ENCODE measurements around the gene SPACA6. TPM values are rescaled to one million over a fixed set of nuclear protein-coding genes. Genes with fewer than 3 reads are reported as not detected.

SPACA6 gene
- total RNA-seq, 6 experiments from 2014 or later: 0.98 to 4.7 (median 2.3) TPM

- intact Hi-C loops (cut with DNase I): no loop called here
- no peaks in the 10 kb centered on the region for H3K36me3 ChIP-seq
- H3K4me1 ChIP-seq: no peaks in the 10 kb centered on the region
- H3K27ac ChIP-seq: peak overlapping the region; percentile 59 to 79 (median 60)
- ATAC-seq: peak; percentile 19 to 54 (median 31)
- TF ChIP-seq POLR2A (IDR thresholded peaks at IDR 0.05) (no peak), CTCF (IDR thresholded peaks at IDR 0.05) (no peak)
- H3K9me3 ChIP-seq: no peaks in the 10 kb centered on the region
- 15% methylated on average over 6 of the region's 21 CpGs for WGBS (ENCODE audit: insufficient coverage, low coverage, low lambda C conversion rate, missing lambda C conversion rate)
- H3K27me3 ChIP-seq: no peaks in the 10 kb centered on the region
- H3K4me3 ChIP-seq: peak overlapping the region; percentile 43 to 49 (median 48)
- DNase-seq: peak in 2 of 3 donors; percentile 60
These were observed 2.6 kb upstream of the SPACA6 start for GRCh38 chr19:51690454-51691073.

DNA sequence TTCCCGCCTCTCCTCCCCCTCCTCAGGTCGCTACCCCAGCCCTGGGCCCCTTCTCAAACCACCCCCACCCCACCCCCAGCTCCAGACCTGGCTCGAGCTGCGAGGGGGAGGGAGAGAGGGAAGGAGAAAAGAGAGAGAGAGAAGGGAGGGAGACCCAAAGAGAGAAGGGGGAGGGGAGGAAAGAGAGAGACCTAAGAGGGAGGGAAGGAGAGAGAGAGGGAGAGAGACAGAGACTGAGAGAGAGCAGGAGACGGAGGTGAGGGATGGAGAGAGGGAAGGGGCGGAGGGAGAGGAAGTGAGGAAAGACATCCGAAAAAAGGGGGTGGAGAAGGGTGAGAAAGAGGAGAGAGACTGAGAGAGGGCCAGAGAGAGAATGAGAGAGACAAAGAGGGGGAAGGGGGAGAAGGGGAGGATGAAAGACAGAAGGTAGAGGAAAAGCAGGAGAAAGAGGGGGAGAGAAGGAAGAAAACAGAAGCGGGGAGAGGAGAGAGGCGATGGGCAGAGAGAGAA is 2.0 kb upstream of the SPACA6 start:
- Histone ChIP-seq H3K27ac (peak overlapping the region in 2 of 3 donors; percentile 60 to 79), H3K36me3 (no peaks in the 10 kb centered on the region), H3K4me3 (peak overlapping the region; percentile 43 to 49 (median 48)), H3K4me1 (no peaks in the 10 kb centered on the region), H3K27me3 (no peaks in the 10 kb centered on the region), H3K9me3 (no peaks in the 10 kb centered on the region)
- ATAC-seq (no peak), DNase-seq (no peak)
- 17% methylated on average over 9 of the region's 9 CpGs for WGBS (ENCODE audit: insufficient coverage, low coverage, low lambda C conversion rate, missing lambda C conversion rate)
- TF ChIP-seq POLR2A (IDR thresholded peaks at IDR 0.05) (no peak), CTCF (IDR thresholded peaks at IDR 0.05) (no peak)
- intact Hi-C loops (cut with DNase I): no loop called here

DNA sequence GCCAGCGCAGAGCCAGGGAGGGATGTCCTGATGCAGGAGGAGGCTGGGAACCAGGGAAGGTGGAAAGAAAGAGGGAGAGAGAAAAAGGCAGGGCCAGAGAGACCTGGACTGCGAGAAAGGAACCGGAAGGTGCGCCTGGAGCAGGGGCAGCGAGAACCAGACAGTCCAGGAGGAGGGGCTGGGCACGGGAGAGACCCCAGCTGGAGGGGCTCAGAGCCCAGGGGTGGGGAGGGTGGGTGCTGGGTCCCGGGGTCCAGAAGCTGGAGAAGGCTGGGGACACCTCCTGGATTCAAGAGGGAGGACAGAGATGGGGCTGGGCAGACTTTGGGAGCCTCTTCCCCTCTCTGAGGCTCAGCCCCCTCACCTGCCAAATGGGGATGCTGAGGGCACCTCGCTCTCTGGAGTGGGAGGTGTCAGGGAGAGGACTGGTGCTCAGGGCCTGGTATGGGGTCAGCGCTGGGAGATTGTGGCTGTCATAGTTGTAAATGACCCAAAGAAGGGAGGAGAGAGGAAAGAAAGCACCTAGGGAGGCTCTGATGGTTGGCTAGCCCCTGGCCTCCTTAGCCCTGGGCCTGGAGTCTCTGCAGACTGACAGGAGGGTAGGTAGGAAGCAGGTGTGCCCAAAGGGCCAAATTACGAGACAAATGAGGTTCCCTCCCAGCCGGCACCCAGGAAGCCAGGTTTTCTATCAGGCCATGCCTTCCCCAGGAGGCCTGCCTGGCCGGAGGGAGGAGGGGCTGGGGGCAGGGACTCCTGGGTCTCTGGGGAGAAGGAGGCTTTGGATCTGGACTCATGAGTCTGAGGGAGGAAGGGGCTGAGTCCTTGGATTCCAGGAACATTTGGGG is 1.3 kb upstream of the SPACA6 start:
- Histone ChIP-seq H3K27me3 (no peaks in the 10 kb centered on the region), H3K4me3 (no peak overlapping the region), H3K36me3 (no peaks in the 10 kb centered on the region), H3K27ac (no peak overlapping the region), H3K9me3 (no peaks in the 10 kb centered on the region), H3K4me1 (no peaks in the 10 kb centered on the region)
- intact Hi-C loops (cut with DNase I): no loop called here
- DNase-seq (peak in 1 of 3 donors; percentile 39), ATAC-seq (no peak)
- 42% methylated on average over 4 of the region's 12 CpGs for WGBS (ENCODE audit: insufficient coverage, low coverage, low lambda C conversion rate, missing lambda C conversion rate)
- TF ChIP-seq CTCF (IDR thresholded peaks at IDR 0.05): no peak
- TF ChIP-seq POLR2A (IDR thresholded peaks at IDR 0.05): no peak

DNA sequence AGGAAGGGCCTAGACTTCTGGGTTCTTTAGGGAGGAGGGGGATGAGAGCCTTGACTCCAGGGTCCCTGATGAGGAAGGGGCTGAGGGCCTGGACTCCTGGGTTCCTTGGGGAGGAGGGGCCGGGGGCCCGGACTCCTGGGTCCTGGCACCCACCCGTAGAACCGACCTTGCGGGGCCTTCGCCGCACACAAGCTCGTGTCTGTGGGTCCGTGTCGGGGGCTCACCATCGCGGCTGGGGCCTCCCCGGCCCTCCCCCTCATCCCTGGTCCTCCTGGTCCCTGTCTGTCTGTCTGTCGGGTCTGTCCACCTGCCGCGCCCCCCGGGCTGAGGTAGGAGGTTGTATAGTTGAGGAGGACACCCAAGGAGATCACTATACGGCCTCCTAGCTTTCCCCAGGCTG is 662 bp upstream of the SPACA6 start:
- TF ChIP-seq CTCF (IDR thresholded peaks at IDR 0.05): no peak
- TF ChIP-seq POLR2A (IDR thresholded peaks at IDR 0.05): no peak
- no CpG with 5 or more reads among the region's 18 CpGs for whole genome bisulfite sequencing (ENCODE audit: insufficient coverage, low coverage, low lambda C conversion rate, missing lambda C conversion rate)
- H3K27ac ChIP-seq: no peak overlapping the region
- intact Hi-C loops (cut with DNase I): no loop called here
- ATAC-seq (no peak), DNase-seq (peak in 1 of 3 donors; percentile 41)
- H3K4me1 ChIP-seq: no peaks in the 10 kb centered on the region
- H3K27me3 ChIP-seq: no peaks in the 10 kb centered on the region
- H3K4me3 ChIP-seq: no peak overlapping the region
- H3K36me3 ChIP-seq: no peaks in the 10 kb centered on the region
- no peaks in the 10 kb centered on the region for H3K9me3 ChIP-seq
